IPS-18a (cell line): ENCODE measurements around the gene CFAP20DC.

Experiments
- H3K27ac ChIP-seq: one replicate; pipeline ENCODE4 v1.5.1; 2013; ENCODE audit warnings: low read length
- H3K27me3 ChIP-seq: one replicate; pipeline ENCODE4 v1.6.1; 2013; ENCODE audit warnings: mild to moderate bottlenecking, low read length; ENCODE audit not compliant: control insufficient read depth, insufficient read depth
- H3K36me3 ChIP-seq: one replicate; pipeline ENCODE4 v1.6.1; 2013; ENCODE audit warnings: low read depth, low read length; ENCODE audit not compliant: control insufficient read depth
- H3K4me1 ChIP-seq: one replicate; pipeline ENCODE4 v1.6.1; 2013; ENCODE audit warnings: low read depth, low read length; ENCODE audit not compliant: control insufficient read depth
- H3K4me3 ChIP-seq: one replicate; pipeline ENCODE4 v1.5.1; 2013; ENCODE audit warnings: low read length
- H3K9ac ChIP-seq: one replicate; pipeline ENCODE4 v1.6.1; 2013; ENCODE audit warnings: mild to moderate bottlenecking, low read length, moderate library complexity
- H3K9me3 ChIP-seq: one replicate; pipeline ENCODE4 v1.6.1; 2013; ENCODE audit warnings: low read depth, low read length; ENCODE audit not compliant: control insufficient read depth

CFAP20DC gene

GRCh38 chr3:59017617-59017984 is 32.2 kb downstream of the CFAP20DC start:
- no peaks in the 10 kb centered on the region for H3K9me3 ChIP-seq
- H3K4me1 ChIP-seq, result no peaks in the 10 kb centered on the region
- H3K4me3 ChIP-seq, result no peak overlapping the region
- H3K27ac ChIP-seq, result no peak overlapping the region
- no peaks in the 10 kb centered on the region for H3K36me3 ChIP-seq
- H3K27me3 ChIP-seq, result no peaks in the 10 kb centered on the region
- H3K9ac ChIP-seq, result no peak overlapping the region

GRCh38 chr3:59016930-59017616 is 32.8 kb downstream of the CFAP20DC start:
- no peak overlapping the region for H3K27ac ChIP-seq
- no peak overlapping the region for H3K4me3 ChIP-seq
- no peaks in the 10 kb centered on the region for H3K36me3 ChIP-seq
- H3K9ac ChIP-seq, result no peak overlapping the region
- no peaks in the 10 kb centered on the region for H3K4me1 ChIP-seq
- no peaks in the 10 kb centered on the region for H3K27me3 ChIP-seq
- no peaks in the 10 kb centered on the region for H3K9me3 ChIP-seq

- Histone ChIP-seq H3K9me3 (no peaks in the 10 kb centered on the region), H3K4me3 (no peak overlapping the region), H3K27me3 (no peaks in the 10 kb centered on the region), H3K27ac (no peak overlapping the region), H3K9ac (no peak overlapping the region), H3K4me1 (no peaks in the 10 kb centered on the region), H3K36me3 (no peaks in the 10 kb centered on the region)
Observed at GRCh38 chr3:59013611-59014010, 36.2 kb downstream of the CFAP20DC start.

- Histone ChIP-seq H3K9ac (no peak overlapping the region), H3K27ac (no peak overlapping the region), H3K4me1 (no peaks in the 10 kb centered on the region), H3K9me3 (no peaks in the 10 kb centered on the region), H3K4me3 (no peak overlapping the region), H3K36me3 (no peaks in the 10 kb centered on the region), H3K27me3 (no peaks in the 10 kb centered on the region)
Observed at GRCh38 chr3:59006634-59007517, 42.9 kb downstream of the CFAP20DC start.

- Histone ChIP-seq H3K4me3 (no peak overlapping the region), H3K27ac (no peak overlapping the region), H3K9me3 (no peaks in the 10 kb centered on the region), H3K36me3 (no peaks in the 10 kb centered on the region), H3K27me3 (no peaks in the 10 kb centered on the region), H3K9ac (no peak overlapping the region), H3K4me1 (no peaks in the 10 kb centered on the region)
Observed at GRCh38 chr3:59001675-59002074, 48.1 kb downstream of the CFAP20DC start.

GRCh38 chr3:58999774-59000160 is 50.1 kb downstream of the CFAP20DC start:
- Histone ChIP-seq H3K27me3 (no peaks in the 10 kb centered on the region), H3K4me3 (no peak overlapping the region), H3K4me1 (no peaks in the 10 kb centered on the region), H3K9me3 (no peaks in the 10 kb centered on the region), H3K9ac (no peak overlapping the region), H3K27ac (no peak overlapping the region), H3K36me3 (no peaks in the 10 kb centered on the region)

- H3K27ac ChIP-seq, result no peak overlapping the region
- H3K4me1 ChIP-seq, result no peaks in the 10 kb centered on the region
- no peak overlapping the region for H3K9ac ChIP-seq
- H3K27me3 ChIP-seq, result no peaks in the 10 kb centered on the region
- no peaks in the 10 kb centered on the region for H3K9me3 ChIP-seq
- H3K4me3 ChIP-seq, result no peak overlapping the region
- no peaks in the 10 kb centered on the region for H3K36me3 ChIP-seq
Observed at GRCh38 chr3:58999134-58999773, 50.6 kb downstream of the CFAP20DC start.

GRCh38 chr3:58998476-58999117 is 51.2 kb downstream of the CFAP20DC start:
- Histone ChIP-seq H3K9me3 (no peaks in the 10 kb centered on the region), H3K9ac (no peak overlapping the region), H3K27ac (no peak overlapping the region), H3K27me3 (no peaks in the 10 kb centered on the region), H3K36me3 (no peaks in the 10 kb centered on the region), H3K4me1 (no peaks in the 10 kb centered on the region), H3K4me3 (no peak overlapping the region)

GRCh38 chr3:58996730-58997129 is 53.1 kb downstream of the CFAP20DC start:
- H3K4me3 ChIP-seq, result no peak overlapping the region
- no peaks in the 10 kb centered on the region for H3K4me1 ChIP-seq
- no peaks in the 10 kb centered on the region for H3K27me3 ChIP-seq
- H3K27ac ChIP-seq, result no peak overlapping the region
- H3K36me3 ChIP-seq, result no peaks in the 10 kb centered on the region
- H3K9ac ChIP-seq, result no peak overlapping the region
- H3K9me3 ChIP-seq, result no peaks in the 10 kb centered on the region

GRCh38 chr3:58994746-58995330 is 55.0 kb downstream of the CFAP20DC start:
- no peaks in the 10 kb centered on the region for H3K27me3 ChIP-seq
- H3K9ac ChIP-seq, result no peak overlapping the region
- H3K27ac ChIP-seq, result no peak overlapping the region
- H3K9me3 ChIP-seq, result no peaks in the 10 kb centered on the region
- no peaks in the 10 kb centered on the region for H3K36me3 ChIP-seq
- no peaks in the 10 kb centered on the region for H3K4me1 ChIP-seq
- H3K4me3 ChIP-seq, result no peak overlapping the region

- Histone ChIP-seq H3K9ac (no peak overlapping the region), H3K27me3 (no peaks in the 10 kb centered on the region), H3K4me3 (no peak overlapping the region), H3K36me3 (no peaks in the 10 kb centered on the region), H3K4me1 (no peaks in the 10 kb centered on the region), H3K27ac (no peak overlapping the region), H3K9me3 (no peaks in the 10 kb centered on the region)
Observed at GRCh38 chr3:58993547-58993946, 56.3 kb downstream of the CFAP20DC start.
